Caco-2 (cell line): Measurements from ENCODE around the gene HSFX4. TPM values are rescaled to one million over a fixed set of nuclear protein-coding genes. Genes with fewer than 3 reads are reported as not detected.
"Not testable (repeated sequence)": the region's sequence is repeated elsewhere in the genome, so short reads cannot be mapped to it uniquely, and the experiment has no call there.

Source experiments
- BruUV-seq: library from RNA; stranded (reverse); fragments of 400-500 nt; replicated peaks from 2 replicates; lab custom pipeline; 2021; lab: Mats Ljungman, UMichigan
- CTCF ChIA-PET: fragments of 300-600 bp; sonication (Branson Sonifier 250); formaldehyde crosslinking; loops from one replicate; lab custom pipeline; 2022; ENCODE audit warnings: antibody characterized with exemption; lab: Charles Lee
- POLR2A ChIA-PET: fragments of 300-600 bp; sonication (Branson Sonifier 250); formaldehyde crosslinking; loops from one replicate; lab custom pipeline; 2022; ENCODE audit warnings: antibody characterized with exemption; lab: Charles Lee
- DNase-seq, 2 experiments: peaks; one replicate each; pipeline versions ENCODE4 v3.0.0 to v3.0.0-alpha.2; 2020 to 2022
- H3K27me3 ChIP-seq: replicated peaks from 2 replicates; pipeline ENCODE4 v1.6.0; 2011; ENCODE audit warnings: low read length; ENCODE audit not compliant: control insufficient read depth, insufficient read depth
- H3K36me3 ChIP-seq: 2 replicates; pipeline ENCODE4 v1.5.1; 2011; ENCODE audit warnings: low read length; ENCODE audit not compliant: control insufficient read depth, insufficient read depth
- H3K4me1 ChIP-seq: fragments of 250-450 bp; sonication (Bioruptor Pico); 2 replicates; pipeline ENCODE4 v1.5.1; 2020; ENCODE audit warnings: mild to moderate bottlenecking
- H3K4me3 ChIP-seq: 2 replicates; pipeline ENCODE4 v1.5.1; 2011; ENCODE audit warnings: low read depth, mild to moderate bottlenecking, control low read depth, low read length
- H3K9me3 ChIP-seq: fragments of 250-450 bp; sonication (Bioruptor Pico); 2 replicates; pipeline ENCODE4 v1.5.1; 2020; ENCODE audit warnings: mild to moderate bottlenecking, moderate library complexity
- H3K27ac Mint-ChIP-seq: one replicate; pipeline ENCODE4 v1.8.0; 2022; ENCODE audit warnings: mixed read lengths; ENCODE audit not compliant: unreplicated experiment
- H3K27me3 Mint-ChIP-seq: one replicate; pipeline ENCODE4 v1.8.0; 2022; ENCODE audit warnings: mixed read lengths; ENCODE audit not compliant: insufficient read depth, unreplicated experiment
- H3K36me3 Mint-ChIP-seq: one replicate; pipeline ENCODE4 v1.8.0; 2022; ENCODE audit warnings: mild to moderate bottlenecking, mixed read lengths; ENCODE audit not compliant: insufficient read depth, unreplicated experiment
- H3K4me1 Mint-ChIP-seq: one replicate; pipeline ENCODE4 v1.8.0; 2022; ENCODE audit warnings: low read depth, mixed read lengths; ENCODE audit not compliant: unreplicated experiment
- H3K4me3 Mint-ChIP-seq: one replicate; pipeline ENCODE4 v1.8.0; 2022; ENCODE audit warnings: mild to moderate bottlenecking, moderate library complexity, mixed read lengths; ENCODE audit not compliant: unreplicated experiment
- H3K9me3 Mint-ChIP-seq: one replicate; pipeline ENCODE4 v1.8.0; 2022; ENCODE audit warnings: mixed read lengths; ENCODE audit not compliant: unreplicated experiment
- intact Hi-C: fragments of 100-400 bp; cut with micrococcal nuclease; formaldehyde crosslinking; loops from one replicate; pipeline ENCODE4 v1.10.0; 2022; ENCODE audit not compliant: unreplicated experiment
- total RNA-seq: library from RNA; stranded (reverse); gene quantifications from 2 replicates; pipeline ENCODE4 v1.2.3, GENCODE V29; 2022
- TF ChIP-seq, protein P1 (sequence below), 2 experiments: fragments of 200-600 bp in 1 of 2; IDR thresholded peaks; 1 replicate in 1 of 2; 2 replicates in 1 of 2; pipeline versions ENCODE4 v1.5.1 to v1.8.0; 2011 to 2022; ENCODE audit warnings: antibody characterized with exemption in 1 of 2, control low read depth in 1 of 2, inconsistent platforms in 1 of 2, low read depth in 1 of 2, low read length in 1 of 2, mild to moderate bottlenecking in 1 of 2, moderate library complexity in 1 of 2; ENCODE audit not compliant: insufficient read depth in 1 of 2, severe bottlenecking in 1 of 2, unreplicated experiment in 1 of 2

The HSFX4 gene
- total RNA-seq, 1 experiment from 2014 or later: not detected

DNA sequence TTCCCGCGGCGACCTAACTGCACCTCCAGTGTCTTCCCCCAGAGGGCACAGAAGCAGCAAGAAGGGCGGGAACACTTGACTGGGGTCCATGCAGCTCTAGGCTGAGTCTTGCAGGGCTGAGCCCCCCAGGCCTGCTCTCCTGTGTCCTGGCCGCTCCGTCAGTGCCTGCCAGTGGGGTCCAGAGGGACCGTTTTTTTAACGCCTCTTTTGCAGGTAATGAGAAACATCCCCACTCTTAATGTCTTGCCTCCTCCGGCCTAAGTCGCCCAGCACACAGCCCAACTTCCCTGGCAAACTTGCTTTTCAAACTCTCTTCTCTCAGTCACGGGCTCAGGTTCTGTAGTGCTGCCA, 11.3 kb downstream of the HSFX4 start:
- H3K27ac Mint-ChIP-seq, H3K36me3 ChIP-seq, DNase-seq, H3K9me3 Mint-ChIP-seq, H3K27me3 ChIP-seq, H3K27me3 Mint-ChIP-seq, H3K4me1 Mint-ChIP-seq, H3K4me3 ChIP-seq, intact Hi-C loops, BruUV-seq, H3K4me1 ChIP-seq, H3K9me3 ChIP-seq: not testable (repeated sequence)
- TF ChIP-seq, protein P1, sequence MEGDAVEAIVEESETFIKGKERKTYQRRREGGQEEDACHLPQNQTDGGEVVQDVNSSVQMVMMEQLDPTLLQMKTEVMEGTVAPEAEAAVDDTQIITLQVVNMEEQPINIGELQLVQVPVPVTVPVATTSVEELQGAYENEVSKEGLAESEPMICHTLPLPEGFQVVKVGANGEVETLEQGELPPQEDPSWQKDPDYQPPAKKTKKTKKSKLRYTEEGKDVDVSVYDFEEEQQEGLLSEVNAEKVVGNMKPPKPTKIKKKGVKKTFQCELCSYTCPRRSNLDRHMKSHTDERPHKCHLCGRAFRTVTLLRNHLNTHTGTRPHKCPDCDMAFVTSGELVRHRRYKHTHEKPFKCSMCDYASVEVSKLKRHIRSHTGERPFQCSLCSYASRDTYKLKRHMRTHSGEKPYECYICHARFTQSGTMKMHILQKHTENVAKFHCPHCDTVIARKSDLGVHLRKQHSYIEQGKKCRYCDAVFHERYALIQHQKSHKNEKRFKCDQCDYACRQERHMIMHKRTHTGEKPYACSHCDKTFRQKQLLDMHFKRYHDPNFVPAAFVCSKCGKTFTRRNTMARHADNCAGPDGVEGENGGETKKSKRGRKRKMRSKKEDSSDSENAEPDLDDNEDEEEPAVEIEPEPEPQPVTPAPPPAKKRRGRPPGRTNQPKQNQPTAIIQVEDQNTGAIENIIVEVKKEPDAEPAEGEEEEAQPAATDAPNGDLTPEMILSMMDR (IDR thresholded peaks at IDR 0.05; ENCODE audit: insufficient read depth in 1 of 2, low read depth in 1 of 2, low read length in 1 of 2, severe bottlenecking in 1 of 2, unreplicated experiment in 1 of 2): peak; percentile 32 to 39
- POLR2A ChIA-PET: interaction anchor here (0.5 kb wide), 1 partner anchor 400 kb away, joined by 5 read pairs; no protein-coding TSS in a partner anchor
- CTCF ChIA-PET: interaction anchor here (0.6 to 1.2 kb wide), 2 partner anchors 109 to 483 kb away, joined by 3 to 5 read pairs; no protein-coding TSS in a partner anchor
- peaks cover 13% of the 10 kb centered on the region for H3K36me3 Mint-ChIP-seq
- peak overlapping the region; percentile 85 for H3K4me3 Mint-ChIP-seq

DNA sequence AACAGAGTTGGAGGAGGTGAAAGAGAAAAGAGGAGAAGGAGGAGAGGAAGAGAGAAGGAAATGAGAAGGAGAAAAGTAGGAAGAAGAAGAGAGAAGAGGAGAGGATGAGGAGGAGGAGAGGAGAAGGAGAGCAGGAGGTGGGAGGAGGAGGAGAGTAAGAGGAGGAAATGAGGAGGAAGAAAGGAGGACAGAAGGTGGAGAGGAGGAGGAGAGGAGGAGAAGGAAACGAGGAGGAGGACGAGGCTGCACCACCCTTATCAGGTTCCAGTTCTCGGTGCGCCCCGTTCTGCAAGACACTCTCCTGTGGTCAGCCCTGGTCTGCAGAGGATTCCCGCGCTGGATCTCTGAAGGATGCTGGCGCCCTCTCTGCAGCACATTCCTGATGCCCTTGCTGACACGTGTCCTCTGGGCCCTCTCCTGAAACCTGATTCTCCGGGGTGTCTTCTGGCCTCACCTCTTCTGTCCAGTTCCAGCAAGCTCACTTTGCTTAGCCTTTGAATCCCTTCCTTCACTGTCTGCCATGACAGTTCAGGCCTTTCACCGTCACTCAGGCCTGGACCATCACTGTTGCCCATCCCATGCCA, 15.8 kb downstream of the HSFX4 start:
- H3K4me1 ChIP-seq, H3K4me1 Mint-ChIP-seq, intact Hi-C loops, H3K27ac Mint-ChIP-seq, BruUV-seq, DNase-seq, H3K9me3 Mint-ChIP-seq, H3K27me3 Mint-ChIP-seq, H3K36me3 Mint-ChIP-seq, H3K36me3 ChIP-seq, H3K9me3 ChIP-seq, POLR2A ChIA-PET, CTCF ChIA-PET, H3K4me3 ChIP-seq, H3K27me3 ChIP-seq, H3K4me3 Mint-ChIP-seq: not testable (repeated sequence)

DNA sequence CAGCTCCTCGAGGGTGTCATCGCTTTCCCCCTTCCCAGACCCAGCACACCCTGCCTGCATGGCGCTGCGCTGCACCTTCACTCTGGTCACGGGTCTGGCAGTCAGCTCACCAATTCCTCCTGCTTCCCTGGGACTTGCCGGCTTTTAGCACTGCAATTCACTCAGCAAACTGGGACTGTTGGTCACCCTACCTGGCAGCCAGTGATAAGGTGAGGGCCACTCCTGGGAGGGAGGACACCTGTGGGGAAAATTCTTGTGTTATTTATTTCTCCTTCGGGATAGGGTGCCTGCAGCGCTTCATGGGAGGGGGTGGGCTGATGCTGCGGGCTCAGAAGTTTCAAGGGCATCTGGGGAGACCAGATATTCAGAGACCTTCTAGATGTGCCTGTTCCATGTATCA, 16.4 kb downstream of the HSFX4 start:
- H3K36me3 Mint-ChIP-seq, H3K9me3 ChIP-seq, H3K27me3 Mint-ChIP-seq, H3K9me3 Mint-ChIP-seq, intact Hi-C loops, H3K4me3 Mint-ChIP-seq, H3K27ac Mint-ChIP-seq, CTCF ChIA-PET, H3K27me3 ChIP-seq, BruUV-seq, H3K4me1 Mint-ChIP-seq, H3K36me3 ChIP-seq, POLR2A ChIA-PET, H3K4me3 ChIP-seq, H3K4me1 ChIP-seq, DNase-seq: not testable (repeated sequence)

DNA sequence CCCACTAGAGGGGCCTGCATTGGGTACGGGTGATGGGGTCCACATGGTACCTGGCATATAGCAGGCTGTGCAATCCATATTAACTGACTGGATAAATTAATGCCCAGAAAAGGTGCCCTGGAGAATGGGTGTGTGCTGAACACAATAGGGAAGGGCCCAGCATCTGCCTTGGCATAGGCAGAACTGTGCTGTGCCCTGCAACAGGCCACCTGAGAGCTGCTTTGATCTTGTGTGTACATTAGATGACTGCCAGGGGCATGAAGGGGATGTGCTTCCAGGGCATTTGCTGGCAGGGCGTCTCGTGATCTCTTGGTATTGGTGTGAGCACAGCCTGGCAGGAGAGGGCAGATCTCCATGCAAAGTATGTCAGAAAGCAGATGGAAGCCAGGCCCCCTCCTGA, 17.6 kb downstream of the HSFX4 start:
- BruUV-seq, intact Hi-C loops, POLR2A ChIA-PET, H3K4me1 ChIP-seq, H3K27me3 ChIP-seq, H3K4me3 ChIP-seq, CTCF ChIA-PET, H3K4me3 Mint-ChIP-seq, H3K9me3 Mint-ChIP-seq, H3K4me1 Mint-ChIP-seq, H3K27ac Mint-ChIP-seq, H3K27me3 Mint-ChIP-seq, H3K9me3 ChIP-seq, DNase-seq, H3K36me3 Mint-ChIP-seq, H3K36me3 ChIP-seq: not testable (repeated sequence)
